Measurements from ENCODE around the gene KRTAP2-3.
"Not testable (repeated sequence)": the region's sequence is repeated elsewhere in the genome, so short reads cannot be mapped to it uniquely, and the experiment has no call there.

The KRTAP2-3 gene, protein sequence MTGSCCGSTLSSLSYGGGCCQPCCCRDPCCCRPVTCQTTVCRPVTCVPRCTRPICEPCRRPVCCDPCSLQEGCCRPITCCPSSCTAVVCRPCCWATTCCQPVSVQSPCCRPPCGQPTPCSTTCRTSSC

GRCh38 chr17:41060052-41060604 is at the start of gene KRTAP2-3:
Gene KRTAP2-3, minus strand, starts transcription at chr17:41060114. Its CDS starts 64 bp downstream, at chr17:41060050.
- no peak for DNase-seq (ENCODE audit: low read depth in 1 of 2, low spot score in 1 of 2)

DNA sequence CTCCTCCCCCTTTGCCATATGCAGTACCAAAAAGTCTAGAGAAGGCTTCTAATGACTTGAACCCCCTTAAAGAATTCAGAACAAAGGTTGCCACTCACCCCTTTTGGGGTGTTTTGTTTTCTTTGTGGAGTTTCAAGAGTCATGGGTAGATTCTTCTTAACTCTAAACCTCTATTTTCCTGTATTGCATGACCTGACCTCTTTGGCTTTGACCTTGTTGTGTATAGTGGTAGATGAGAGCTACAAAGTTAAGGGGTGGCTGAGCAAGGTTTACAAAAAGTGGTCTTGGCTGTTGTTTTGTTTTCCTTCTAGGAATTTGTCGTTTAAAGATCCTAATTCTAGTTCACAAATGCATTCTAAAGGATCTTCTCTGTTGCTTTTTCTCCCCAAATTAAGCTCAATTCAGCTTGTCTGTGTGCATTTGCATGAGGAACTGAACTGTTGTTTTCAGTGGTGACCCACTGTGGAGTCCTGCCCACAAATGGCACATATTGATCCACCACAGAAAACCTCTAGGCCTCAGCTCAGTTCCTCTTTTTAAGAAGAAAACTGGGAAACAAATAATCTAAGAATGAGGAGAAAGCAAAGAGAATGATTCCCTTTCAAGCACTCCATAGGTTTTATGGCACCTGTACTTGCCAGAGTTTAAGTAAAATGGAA is 48.9 kb upstream of the KRTAP2-3 start:
- DNase-seq (ENCODE audit: low read depth in 1 of 2, low spot score in 1 of 2) = not testable (repeated sequence)

- no peak for DNase-seq (ENCODE audit: low read depth in 1 of 2, low spot score in 1 of 2)
These were observed 48.1 kb upstream of the KRTAP2-3 start for GRCh38 chr17:41107941-41108450.

DNA sequence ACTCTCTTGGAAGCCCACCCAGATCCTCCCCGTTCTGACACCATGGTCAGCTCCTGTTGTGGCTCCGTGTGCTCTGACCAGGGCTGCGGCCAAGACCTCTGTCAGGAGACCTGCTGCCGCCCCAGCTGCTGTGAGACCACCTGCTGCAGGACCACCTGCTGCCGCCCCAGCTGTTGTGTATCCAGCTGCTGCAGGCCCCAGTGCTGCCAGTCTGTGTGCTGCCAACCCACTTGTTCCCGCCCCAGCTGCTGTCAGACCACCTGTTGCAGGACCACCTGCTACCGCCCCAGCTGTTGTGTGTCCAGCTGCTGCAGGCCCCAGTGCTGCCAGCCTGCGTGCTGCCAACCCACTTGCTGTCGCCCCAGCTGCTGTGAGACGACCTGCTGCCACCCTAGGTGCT is 45.4 kb upstream of the KRTAP2-3 start, which contains the start of gene KRTAP4-9:
Gene KRTAP4-9, plus strand, starts transcription at position 43 of the 400 bp plus-strand sequence. Its CDS starts 0 bp downstream, at position 43.
- not testable (repeated sequence) for DNase-seq (ENCODE audit: low read depth in 1 of 2, low spot score in 1 of 2)

DNA sequence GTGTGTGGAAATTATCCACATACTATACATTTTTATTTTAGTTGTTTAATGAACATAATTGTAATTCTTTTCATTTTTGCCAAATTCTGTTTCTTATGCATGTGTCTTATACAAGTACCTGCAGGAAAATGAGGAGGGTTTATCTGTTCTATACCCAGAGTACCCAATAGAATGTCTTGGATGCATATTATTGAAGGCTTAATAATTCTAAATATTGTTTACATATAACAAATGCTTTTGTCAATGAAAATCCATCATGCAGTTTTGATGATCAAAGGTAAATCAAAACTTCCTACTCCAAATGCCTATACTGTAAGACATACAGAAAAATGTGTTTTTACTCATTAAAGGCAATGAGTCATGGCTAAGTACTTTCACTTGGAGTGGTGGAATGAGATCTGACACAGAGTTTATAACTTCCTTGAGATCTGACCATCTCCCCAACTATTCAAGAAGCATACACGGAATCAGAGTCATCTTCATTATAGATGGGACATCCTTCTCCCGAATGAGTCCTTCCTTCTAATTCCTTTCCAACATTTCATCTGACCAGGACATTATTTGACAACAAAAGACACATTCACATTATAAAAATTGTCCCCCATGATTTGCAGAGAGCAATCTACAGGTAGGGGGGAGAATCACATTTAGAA is 44.6 kb upstream of the KRTAP2-3 start:
- DNase-seq (ENCODE audit: low read depth in 1 of 2, low spot score in 1 of 2) = not testable (repeated sequence)

GRCh38 chr17:41103896-41104295 is 44.0 kb upstream of the KRTAP2-3 start:
- no peak for DNase-seq (ENCODE audit: low read depth in 1 of 2, low spot score in 1 of 2)

- DNase-seq (ENCODE audit: low read depth in 1 of 2, low spot score in 1 of 2) = no peak
These were observed 41.8 kb upstream of the KRTAP2-3 start, which contains the start of gene KRTAP4-16 for GRCh38 chr17:41101586-41102259. Gene KRTAP4-16, minus strand, starts transcription at chr17:41102209. Its CDS starts 0 bp downstream, at chr17:41102209.

DNA sequence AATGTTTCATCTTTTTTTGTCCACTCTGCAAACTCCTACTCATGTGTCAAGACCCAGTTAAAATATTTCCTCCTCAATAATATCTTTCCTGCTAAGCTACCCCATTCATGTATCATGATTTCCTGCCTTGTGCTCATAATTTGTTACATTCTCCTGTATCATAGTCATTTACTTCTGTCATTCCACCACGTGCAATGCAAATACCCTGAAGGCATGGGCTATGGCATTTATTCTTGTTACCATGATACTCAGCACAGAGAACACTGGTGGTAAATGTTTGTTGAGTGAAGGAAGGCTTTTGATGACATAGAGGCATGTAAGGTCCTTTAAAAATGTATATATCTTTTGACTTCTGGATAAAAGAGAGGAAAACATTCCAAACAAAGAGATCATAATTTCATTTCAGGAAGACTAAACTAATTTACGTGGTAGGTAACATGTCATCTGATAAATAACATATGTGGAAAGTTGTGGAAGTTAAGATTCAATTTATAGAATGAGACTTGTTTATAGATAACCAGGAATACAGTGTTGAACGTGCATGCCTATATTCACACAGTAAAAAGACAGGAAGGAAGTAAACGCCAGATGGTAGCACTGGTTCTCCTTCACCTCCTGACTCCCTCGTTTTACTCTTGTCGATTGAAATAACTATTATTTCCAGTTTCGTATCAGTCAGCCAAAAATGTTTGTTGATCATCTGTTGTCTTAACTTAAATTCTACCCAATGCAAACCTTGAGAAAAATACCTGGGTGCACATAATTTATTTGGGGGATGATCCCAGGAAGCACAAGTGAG is 40.0 kb upstream of the KRTAP2-3 start:
- DNase-seq (ENCODE audit: low read depth in 1 of 2, low spot score in 1 of 2) = not testable (repeated sequence)

DNA sequence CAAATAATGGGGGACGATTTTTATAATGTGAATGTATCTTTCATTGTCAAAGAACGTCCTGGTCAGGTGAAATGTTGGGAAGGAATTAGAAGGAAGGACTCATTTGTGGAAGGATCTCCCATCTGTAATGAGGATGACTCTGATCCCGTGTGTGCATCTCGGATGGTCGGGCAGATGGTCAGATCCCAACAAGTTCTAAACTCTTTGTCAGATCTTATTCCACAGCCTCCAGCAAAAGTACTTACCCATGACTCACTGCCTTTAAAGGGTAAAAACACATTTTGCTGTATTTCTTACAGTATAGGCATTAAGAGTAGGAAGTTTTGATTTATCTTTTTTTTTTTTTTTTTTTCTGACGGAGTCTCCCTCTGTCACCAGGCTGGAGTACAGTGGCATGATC is 38.6 kb upstream of the KRTAP2-3 start:
- no peak for DNase-seq (ENCODE audit: low read depth in 1 of 2, low spot score in 1 of 2)

DNA sequence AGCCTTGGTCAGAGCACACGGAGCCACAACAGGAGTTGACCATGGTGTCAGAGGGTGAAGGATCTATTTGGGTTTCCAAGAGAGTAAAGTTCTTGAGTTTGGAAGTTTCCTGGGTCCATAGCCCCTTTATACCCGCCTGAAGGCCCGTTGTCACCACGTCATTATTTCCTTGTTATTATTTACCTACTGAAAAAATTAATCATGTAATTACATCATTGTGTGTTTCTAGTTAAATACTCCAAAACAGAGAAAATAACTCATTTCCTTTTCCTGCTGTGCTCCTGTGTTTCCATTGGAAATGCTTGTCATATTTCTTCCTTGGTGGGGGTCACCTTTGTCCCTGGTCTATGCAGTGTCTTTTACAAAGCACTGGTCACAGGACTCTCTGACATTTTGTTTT is 38.1 kb upstream of the KRTAP2-3 start, which contains the start of gene KRTAP4-8:
Gene KRTAP4-8, minus strand, starts transcription at position 101 of the 400 bp plus-strand sequence. Its CDS starts 58 bp downstream, at position 43.
- DNase-seq (ENCODE audit: low read depth in 1 of 2, low spot score in 1 of 2) = no peak

DNA sequence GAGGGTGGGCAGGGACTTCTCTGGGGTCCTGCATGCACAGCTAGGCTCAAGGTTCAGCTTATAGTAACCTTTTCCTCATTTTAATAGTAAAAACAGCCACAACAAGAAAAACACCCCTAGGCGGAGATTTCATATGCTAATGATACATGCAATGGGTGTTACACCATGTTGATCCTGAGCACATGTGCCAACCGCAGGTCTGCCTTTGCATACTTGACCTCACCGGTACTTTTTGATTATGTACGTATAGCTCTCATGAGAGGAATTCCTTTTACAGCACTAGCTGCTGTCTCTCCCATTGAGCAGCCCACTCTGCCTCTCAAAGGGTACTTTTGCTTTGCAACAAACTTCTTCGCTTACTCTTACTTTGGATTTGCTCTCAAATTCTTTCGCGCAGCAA is 36.1 kb upstream of the KRTAP2-3 start:
- no peak for DNase-seq (ENCODE audit: low read depth in 1 of 2, low spot score in 1 of 2)

DNA sequence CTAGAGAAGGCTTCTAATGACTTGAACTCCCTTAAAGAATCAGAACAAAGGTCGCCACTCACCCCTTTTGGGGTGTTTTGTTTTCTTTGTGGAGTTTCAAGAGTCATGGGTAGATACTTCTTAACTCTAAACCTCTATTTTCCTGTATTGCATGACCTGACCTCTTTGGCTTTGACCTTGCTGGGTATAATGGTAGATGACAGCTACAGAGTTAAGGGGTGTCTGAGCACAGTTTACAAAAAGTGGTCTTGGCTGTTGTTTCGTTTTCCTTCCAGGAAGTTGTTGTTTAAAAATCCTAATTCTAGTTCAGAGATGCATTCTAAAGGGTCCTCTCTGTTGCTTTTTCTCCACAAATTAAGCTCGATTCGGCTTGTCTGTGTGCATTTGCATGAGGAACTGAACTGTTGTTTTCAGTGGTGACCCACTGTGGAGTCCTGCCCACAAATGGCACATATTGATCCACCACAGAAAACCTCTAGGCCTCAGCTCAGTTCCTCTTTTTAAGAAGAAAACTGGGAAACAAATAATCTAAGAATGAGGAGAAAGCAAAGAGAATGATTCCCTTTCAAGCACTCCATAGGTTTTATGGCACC is 28.9 kb upstream of the KRTAP2-3 start:
- DNase-seq (ENCODE audit: low read depth in 1 of 2, low spot score in 1 of 2) = not testable (repeated sequence)

- not testable (repeated sequence) for DNase-seq (ENCODE audit: low read depth in 1 of 2, low spot score in 1 of 2)
These were observed 24.4 kb upstream of the KRTAP2-3 start, which contains the start of gene KRTAP4-7 for GRCh38 chr17:41084100-41084856. Gene KRTAP4-7, plus strand, starts transcription at chr17:41084150. Its CDS starts 57 bp downstream, at chr17:41084207.

- DNase-seq (ENCODE audit: low read depth in 1 of 2, low spot score in 1 of 2) = not testable (repeated sequence)
These were observed 23.5 kb upstream of the KRTAP2-3 start for GRCh38 chr17:41083427-41083826.

DNA sequence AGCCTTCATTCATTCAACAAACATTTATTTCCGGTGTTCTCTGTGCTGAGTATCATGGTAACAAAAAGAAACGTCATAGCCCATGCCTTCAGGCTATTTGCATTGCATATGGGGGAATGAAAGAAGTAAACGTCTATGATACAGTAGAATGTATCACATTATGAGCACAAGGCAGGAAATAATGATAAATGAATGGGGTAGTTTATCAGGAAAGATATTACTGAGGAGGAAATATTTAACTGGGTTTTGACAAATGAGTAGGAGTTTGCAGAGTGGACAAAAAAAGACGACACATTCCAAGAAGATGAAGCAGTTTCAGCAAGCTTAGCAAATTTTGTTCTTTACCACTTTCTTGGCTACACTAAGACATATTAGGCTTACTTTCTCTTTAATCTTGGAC is 22.7 kb upstream of the KRTAP2-3 start:
- no peak for DNase-seq (ENCODE audit: low read depth in 1 of 2, low spot score in 1 of 2)

DNA sequence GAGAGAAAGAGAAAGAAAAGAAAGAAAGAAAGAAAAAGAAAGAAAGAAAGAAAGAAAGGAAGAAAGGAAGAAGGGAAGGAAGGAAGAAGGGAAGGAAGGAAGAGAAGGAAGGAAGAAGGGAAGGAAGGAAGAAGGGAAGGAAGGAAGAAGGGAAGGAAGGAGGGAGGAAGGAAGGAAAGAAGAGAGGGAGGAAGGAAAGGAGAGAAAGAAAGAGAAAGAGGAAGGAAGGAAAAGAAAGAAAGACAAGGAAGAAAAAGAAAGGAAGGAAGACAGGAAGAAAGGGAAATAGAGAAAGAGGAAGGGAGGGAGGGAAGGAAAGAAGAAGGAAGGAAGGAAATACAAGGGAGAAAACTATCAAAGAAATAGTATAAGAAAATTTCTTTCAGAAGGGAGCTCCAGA is 16.9 kb upstream of the KRTAP2-3 start:
- DNase-seq (ENCODE audit: low read depth in 1 of 2, low spot score in 1 of 2) = no peak

- DNase-seq (ENCODE audit: low read depth in 1 of 2, low spot score in 1 of 2) = no peak
These were observed 13.8 kb upstream of the KRTAP2-3 start for GRCh38 chr17:41073676-41074075.

GRCh38 chr17:41071606-41072360 is 11.9 kb upstream of the KRTAP2-3 start:
- DNase-seq (ENCODE audit: low read depth in 1 of 2, low spot score in 1 of 2) = no peak
